H4 (cell line): ENCODE data around the gene DUSP1. TPM values are rescaled to one million over a fixed set of nuclear protein-coding genes. Genes with fewer than 3 reads are reported as not detected.

Source experiments
- DNase-seq: peaks from one replicate; pipeline ENCODE4 v3.0.0-alpha.2; 2015; ENCODE audit warnings: low spot score
- total RNA-seq: library from RNA; depleted of rRNA; stranded (reverse); fragments of >200 nt; shearing (Covaris generic); gene quantifications from 2 replicates; pipeline ENCODE4 v1.2.3, GENCODE V29; 2014

The DUSP1 gene
- total RNA-seq, 1 experiment from 2014 or later: 15.8 TPM

DNA sequence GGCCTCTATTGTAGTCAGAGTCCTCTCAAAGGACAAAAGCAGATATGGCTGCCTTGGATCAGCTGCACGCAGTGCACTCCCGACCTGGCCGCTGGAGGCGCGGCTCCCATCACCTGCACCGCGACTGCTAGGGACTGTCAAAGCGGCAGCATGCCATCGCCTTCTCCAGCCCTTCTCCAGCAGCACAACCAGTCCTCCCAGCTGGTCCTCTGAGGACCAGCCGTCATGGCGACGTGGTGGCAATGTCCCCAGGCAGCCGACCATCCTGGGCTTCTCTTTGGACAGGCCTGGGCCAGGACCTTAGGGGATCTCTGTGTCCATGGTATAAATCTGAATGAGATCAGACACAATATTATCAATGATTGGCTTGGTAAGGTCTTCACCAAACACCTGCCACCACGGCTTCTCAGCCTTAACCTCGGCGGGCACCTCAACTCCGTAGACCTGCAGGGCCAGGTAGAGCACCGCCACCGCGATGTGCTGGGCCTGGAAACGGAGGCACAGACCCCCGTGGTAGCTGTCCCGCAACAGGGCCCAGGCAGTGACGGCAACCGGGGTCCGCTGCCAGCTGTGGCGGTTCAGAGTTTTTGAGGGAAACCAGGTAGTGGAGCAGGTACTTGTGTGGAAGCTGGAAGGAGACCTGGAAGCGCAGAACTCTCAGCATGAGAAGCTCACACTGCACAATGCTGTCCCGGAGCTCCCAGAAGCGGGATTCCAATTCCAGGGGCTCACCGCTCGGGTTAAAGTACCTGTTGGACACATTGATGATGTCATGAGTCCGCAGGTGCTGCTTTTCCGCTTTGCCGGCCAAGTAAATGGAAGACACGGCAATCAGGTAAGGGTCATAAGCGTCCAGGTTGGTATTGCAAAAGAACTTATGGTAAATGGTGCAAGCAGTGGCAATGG, 8.5 kb downstream of the DUSP1 start:
- DNase-seq: no peak

DNA sequence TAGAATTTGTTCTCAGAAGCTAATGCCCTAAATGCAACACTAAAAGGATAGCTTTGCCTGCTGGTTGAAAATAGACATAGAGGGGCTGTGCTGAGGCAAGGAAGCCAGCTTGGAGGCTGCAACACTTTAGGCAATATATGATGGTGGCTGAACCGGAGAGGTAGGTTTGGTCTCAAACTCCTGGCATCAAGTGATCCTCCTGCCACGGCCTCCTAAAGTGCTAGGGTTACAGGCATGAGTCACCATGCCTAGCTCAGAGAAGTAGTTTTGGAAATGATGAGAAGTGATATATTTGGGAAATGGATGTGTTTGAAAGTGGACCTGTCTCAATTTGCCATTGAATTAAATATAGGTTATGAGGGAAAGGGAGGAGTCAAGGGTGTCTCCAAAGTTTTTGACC, 10.0 kb downstream of the DUSP1 start:
- no peak for DNase-seq

DNA sequence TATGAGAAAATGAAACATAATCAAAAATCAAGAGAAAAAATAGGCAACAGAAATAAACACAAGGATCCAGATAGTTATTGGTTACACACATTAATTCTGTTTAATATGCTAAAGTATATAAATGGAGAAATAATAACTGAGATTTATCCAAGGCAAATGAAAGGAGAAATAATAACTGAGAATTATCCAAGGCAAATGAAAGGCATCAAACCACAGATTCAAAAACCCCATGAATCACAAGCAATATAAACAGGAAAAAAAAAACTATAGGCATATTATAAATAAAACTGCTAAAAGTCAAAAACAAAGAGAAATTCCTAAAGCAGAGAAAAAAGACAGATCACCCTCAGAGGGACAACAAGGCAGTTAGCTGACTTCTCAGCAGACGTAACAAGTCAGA, 10.9 kb downstream of the DUSP1 start:
- no peak for DNase-seq

DNA sequence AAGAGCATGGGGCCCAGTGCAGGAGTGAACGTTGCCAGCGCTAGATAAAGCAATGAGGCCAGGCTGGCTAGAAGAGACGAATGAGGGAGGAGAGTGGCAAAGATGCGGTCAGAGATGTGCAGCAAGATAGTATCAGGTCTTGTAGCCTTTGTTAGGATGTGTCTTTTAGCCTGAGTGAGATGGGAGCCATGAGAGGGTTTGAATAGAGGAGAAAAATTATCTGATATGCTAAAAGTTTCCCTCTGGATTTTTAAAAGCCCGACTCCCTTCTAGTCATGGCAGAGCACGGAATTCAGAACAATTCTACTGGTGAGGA, 12.2 kb downstream of the DUSP1 start:
- no peak for DNase-seq

DNA sequence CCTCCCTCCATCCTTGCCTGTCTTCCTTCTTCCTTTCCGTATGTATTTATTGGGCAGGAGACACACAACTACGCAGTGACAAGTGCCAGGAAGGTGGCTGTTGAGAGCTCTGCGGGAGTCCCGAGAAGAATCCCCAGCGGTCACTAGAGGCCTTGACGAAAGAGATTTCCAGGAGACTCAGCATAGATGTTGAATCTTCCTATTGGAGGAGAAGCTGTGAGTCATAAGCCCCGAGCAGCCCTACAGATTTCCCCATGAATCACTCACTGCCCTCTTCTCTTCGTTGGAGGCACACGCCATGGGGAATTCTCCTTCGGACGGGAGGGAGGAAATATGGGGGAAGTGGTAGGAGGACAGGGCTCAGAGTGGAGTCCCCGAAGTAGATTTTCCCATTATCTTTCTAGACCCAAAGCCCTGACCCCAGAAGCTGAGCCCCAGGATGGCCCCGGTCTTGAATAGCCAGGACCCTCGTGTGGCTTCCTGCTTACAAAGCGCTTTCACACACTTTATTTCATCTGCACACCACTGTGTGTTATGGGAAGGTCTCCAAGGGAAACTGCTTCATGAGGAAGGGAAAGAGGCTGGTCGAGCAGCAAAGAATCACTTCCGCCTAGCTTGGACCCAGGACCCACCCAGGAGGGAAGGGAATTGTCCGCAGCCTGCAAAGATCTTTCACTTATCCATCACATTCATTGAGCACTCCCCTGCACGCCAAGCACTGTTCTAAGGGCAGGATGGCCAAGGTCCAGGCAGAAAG, 12.7 kb downstream of the DUSP1 start:
- DNase-seq: peak; percentile 92

DNA sequence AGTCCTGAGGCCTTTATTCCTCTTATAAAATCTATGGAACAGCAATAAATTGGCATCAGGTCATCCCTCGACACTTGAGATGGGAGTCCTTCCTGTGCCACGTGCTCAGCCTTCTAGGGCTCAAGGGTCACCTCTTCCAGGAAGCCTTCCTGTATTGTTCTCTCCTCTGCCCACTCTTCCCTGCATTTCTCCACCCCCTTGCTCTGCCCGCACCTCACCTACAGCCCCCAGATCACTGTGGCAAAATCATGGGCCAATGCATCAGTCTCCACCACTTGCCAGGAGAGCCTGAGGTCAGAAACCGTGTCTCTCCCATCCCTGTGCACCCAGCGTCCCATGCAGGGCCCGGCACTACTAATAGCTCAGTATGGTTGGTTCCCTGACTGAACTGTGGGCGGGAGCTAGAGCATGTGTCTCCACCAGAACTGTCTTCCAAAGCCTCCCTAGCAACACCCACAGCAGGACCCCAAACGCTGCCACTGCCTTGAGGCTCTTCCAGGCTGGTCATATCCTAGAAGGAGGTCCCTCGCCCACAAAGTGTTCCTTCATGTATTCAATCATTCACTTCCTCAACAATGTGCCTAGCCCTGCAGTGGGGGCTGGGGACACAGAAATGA, 13.5 kb downstream of the DUSP1 start:
- no peak for DNase-seq

DNA sequence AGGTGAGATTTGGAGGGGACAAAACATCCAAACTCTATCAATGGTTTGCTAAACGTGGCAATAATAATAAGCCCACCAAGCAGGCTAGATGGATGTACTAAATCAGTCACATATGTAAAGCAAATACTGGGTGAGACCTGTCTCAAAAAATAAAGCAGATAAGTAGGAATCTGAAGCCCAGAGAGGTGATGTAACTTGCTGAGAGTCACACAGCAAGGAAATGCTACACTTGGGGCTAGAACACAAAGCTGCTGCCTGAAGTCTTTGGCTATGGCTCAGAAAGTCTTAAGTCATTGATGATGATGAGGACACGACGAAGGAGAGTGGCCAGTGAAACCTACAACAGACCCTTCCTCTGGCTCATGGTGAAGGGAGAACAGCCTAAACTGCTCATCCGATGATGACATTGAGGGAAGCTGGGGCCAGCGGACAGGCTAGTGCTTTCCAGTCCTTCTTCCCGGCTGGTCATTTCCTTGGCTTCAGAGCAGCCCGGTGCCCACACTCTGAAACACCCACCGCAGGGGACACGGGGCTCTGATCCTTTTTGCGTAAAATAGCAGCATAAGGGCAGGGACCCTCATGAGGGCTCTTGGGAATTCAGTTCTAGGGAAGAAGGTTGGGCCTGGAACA, 14.1 kb downstream of the DUSP1 start:
- no peak for DNase-seq

DNA sequence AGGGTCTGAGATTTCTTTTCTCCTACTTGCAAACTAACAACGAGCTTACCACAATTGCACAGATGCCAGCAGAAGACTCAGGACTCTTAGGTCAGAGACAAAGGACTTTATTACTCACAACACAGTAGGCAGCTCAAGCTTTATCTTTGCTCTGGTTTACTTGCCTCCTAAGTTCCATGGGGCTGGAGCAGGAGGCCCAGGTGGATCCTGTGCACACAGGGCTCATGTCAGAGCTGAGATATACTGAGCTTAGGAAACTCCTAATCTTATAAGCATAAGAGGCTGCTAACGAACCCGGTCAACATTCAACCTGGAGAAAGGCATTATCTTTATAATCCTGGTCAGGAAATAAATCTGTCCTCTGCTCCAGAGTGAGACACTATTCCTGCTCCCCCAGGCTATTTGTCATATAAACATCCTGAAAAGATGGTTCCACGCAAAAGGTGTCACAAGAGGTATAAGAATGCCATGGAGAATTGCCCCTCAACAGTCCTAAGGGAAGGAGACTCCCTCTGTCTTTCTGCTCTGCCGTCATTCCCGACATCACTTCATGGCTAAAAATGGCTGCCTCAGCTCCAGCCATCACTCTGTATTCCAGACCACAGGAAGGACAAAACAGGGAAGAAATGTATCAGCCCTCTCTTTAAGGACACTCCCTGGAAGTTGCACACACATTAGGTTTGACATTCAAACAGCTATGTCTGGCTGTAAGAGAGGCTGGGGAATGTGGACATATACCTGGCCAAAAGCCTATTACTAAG, 16.2 kb downstream of the DUSP1 start:
- DNase-seq: no peak

DNA sequence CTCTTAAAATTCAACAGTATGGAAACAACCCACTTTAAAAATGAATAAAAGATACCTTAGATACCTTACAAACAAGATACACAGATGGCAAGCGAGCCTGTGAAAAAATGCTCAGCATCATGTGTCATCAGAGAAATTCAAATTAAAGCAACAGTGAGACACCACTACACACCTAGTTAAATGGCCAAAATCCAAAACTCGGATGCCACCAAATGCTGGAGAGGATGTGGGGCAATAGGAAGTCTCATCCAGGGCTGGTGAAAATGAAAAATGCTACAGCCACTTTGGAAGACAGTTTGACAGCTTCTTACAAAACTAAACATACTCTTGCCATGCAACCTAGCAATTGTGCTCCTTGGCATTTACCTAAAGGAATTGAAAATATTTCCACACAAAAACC, 17.9 kb downstream of the DUSP1 start:
- DNase-seq: no peak

DNA sequence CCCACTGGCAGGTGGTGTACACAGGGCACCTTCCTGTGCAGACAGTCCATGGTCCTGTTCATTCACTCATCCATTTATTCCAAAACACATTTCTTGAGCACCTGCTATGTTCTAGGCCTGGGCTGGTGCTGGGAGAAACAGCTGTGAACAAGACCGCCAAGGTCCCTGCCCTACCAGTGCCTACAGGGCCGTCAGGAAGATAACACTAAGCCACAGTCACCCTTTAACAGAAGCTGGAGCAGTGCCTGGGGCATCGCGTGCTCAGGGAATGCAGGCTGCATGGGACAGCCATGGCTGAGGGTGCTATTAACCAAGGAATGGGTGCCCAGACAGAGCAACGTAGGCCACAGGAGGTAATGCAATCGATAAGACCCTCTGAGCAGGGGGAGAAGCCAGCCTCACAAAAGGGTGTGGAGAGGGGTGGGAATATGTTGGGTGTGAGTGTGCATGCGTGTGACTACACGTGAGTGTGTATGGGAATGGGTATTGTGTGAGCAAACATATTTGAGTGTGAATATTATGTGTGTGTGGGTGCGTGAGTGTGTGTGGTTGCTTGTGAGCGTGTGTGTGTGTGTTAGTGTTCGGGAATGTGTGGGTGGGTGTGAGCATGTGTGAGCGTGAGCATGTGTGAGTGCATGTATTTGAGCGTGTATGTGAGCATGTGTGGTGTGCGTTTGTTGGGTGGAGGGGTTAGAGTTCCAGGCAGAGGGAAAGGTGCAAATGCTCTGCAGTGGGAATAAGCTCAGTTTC, 19.1 kb downstream of the DUSP1 start:
- DNase-seq: no peak

DNA sequence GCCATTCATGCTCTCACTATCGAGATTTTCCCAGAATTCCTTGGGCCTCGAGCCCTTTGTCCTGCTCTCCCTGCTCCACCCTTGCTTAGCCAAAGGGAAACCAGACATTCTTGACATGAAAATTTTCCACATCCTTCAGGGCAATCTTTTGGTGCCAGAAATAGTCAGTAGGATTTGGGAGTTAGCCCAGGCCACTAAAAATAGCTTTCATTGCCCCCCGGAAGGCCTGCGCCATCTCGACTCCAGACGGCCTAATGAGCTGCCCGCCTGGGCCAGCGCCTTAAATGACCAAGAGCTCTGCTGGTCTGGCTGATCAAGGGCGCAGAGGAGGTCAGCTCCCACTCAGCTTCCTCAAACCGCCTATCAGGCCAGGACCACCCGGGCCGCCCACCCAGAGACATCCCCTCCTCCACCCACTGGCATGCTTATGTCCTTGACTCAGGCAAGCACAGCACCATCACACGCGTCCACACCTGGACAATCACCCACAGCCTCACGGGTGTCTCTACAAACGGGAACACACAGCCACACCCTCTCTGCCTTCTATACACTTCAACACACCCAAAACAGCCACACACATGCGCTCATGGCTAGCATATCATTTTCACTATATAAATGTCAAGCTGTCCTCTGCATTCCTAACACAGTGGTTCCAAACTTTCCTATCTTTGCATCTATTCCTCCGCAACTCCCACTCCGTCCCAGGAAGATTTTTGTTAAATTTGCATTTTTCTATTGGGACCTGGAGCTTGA, 20.9 kb downstream of the DUSP1 start:
- DNase-seq: no peak

DNA sequence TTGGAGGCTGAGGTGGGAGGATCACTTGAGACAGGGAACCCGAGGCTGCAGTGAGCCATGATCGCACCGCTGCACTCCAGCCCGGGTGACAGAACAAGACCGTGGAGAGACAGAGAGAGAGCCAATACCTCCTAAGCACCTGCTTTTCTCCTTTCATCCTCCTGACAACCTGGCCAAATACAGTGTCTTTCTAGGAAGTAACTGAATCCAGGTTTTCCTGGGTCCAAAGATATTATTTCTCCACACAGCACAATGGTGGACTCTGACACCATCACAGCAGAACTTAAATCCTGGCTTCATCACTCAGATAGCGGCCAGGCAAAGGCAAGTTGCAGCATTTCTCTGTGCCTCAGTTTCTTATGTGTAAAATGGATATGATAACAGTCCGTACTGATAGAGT, 21.9 kb downstream of the DUSP1 start:
- no peak for DNase-seq

DNA sequence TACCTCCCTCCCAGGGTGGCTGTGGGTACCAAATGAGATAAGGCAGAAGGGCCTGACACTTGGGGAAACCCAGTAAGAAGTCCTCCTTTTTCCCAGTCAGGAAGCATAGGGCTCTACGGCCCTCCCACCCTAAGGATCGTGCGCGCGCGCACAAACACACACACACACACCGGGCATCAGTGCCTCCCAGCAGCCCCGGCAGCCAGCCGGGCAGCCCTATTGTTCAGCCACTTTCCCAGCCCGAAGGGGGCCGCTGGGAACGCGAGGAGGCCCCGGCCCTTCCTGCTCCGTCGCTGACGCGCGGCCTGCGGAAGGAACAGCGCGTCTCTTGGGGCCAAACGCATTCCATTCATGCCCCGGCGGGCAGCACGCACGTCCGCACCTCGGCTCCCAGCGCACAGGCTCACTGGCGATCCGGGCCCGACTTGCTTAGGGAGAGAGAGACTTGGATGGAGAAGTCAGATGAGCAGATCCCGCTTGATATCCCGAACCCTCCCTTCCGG, 22.6 kb downstream of the DUSP1 start:
- no peak for DNase-seq

DNA sequence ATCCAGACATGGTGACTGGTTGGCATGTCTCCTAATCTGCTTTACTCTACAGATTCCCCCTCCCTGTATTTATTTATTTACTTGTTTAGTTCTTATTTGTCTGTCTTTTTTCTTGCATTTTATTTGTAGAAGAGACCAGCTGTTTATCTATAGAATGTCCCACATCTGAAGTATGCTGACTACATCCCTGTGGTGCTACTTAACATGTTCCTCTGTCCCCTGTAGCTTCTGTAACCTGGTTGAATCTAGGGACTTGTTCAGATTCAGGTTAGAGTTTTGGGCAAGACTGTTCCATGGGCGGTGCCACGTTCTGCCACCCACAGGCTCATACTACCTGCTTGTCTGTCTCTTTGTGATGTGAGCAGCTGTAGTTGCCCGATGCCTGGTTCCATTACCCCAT, 23.5 kb downstream of the DUSP1 start:
- no peak for DNase-seq

DNA sequence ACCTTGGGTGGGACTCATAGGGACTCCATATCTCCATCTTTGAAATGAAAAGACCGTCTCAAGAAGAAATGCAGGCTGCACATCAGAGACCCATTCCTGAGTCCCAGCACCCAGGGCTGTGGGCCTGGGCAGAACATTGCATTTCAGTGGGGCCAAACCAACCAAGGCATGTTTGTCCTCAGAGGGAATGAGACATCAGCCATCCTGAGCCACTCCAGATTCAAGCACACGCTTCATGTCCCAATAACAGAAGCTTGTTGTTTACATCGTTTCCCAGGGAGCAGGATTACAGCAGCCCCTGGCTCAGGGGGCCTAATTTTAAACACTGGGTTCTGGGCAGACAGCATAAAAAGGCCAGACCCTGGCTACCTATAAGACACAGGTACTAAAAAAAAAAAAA, 24.3 kb downstream of the DUSP1 start:
- DNase-seq: no peak

DNA sequence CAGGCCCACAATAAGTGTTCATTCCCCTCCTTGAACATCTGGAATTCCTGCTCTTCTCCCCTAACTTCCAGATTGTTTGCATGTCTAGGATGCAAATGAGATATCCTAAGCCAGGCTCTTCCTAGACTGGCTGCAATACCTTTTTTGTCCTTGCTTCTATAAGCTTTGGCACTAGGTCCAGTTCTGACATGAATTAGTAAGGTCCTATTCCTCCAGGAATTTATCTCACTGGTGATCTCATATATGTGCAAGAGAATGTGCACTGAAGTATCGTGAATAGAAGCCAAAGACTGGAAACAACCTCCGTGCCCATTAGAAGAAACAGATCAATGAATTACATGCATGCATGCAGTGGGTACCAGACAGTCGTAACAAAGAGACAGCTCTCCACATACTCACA, 25.2 kb downstream of the DUSP1 start:
- DNase-seq: no peak

DNA sequence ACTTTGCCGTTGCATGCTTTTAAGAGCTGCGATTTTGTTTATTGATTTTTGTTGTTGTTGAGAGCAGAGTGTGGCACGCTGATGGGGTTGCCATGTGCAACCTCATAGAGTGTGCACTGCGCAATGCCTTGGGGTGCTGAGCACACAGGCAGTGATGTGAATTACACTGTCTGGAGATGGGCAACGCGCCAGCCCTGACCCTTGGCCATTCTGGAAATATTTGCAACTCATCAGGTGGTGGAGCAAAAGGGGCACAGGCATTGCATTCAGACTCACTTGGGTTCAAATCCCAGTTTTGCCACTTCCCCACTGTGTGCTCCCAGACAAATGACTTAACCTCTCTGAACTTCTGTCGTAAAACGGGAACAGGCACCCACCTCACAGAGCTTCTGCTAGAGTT, 25.6 kb downstream of the DUSP1 start:
- DNase-seq: no peak

DNA sequence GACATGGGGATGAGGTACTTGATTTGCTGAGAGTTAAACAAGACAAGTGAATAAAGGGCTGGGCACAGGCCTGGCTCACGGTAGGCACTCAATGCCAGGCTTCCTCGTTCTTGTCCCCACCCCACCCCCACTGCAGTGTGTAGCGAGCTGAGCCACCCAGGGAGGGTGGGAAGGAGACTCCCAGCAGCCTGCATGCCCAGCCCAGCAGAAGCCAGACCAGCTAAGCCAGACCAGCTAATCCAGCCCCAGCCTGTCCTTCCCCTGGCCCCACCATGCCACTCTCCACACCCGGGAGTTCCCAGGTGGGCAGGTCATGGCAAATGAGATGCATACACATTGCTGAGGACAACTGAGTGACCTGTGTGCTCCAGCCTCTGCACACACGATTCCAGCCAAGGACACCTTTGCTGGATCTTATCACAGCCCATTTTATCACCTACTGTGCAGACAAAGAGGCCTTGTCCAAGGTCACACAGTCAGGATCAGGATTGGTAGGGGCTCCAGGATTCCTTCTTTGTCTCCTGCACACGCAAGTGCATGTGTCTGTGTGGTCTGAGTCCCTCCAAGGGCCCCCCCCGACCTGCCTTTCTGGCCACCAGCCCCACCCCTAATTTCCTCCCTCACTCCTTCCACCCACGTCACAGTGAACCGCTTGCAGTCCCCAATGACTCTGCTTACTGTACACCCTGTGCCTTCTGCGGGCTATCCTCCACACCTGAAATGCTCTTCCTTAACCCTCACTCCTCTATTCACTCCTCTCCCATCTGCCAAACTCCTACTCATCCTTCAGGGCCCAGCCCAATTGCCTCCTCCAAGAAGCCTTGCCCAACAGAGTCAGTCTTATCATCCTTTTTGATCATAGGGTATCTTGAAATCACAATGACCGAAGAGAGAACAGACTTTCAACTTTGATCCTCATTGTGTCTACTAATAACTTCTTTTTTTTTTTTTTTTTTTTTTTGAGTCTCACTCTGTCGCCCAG, 26.6 kb downstream of the DUSP1 start:
- DNase-seq: no peak
